ENCODE data around the gene CTNND2. TPM values are rescaled to one million over a fixed set of nuclear protein-coding genes. Genes with fewer than 3 reads are reported as not detected.

Gene CTNND2
- total and polyA plus RNA-seq, 4 donors, result 36.5 to 183 (median 97.7) TPM

GRCh38 chr5:11672385-11673085 lies 231.7 kb downstream of the CTNND2 start:
- WGBS (ENCODE audit: insufficient coverage), result 93% methylated on average over 8 of the region's 10 CpGs
- Histone ChIP-seq H3K27ac (ENCODE audit: low read depth, low read length) (no peak overlapping the region), H3K27me3 (ENCODE audit: control insufficient read depth, insufficient read depth, low read length) (no peaks in the 10 kb centered on the region), H3K36me3 (ENCODE audit: control insufficient read depth, insufficient read depth, low read length) (no peaks in the 10 kb centered on the region), H3K4me3 (ENCODE audit: low read depth, low read length) (no peak overlapping the region), H3K9me3 (ENCODE audit: control insufficient read depth, insufficient read depth, low read length) (no peaks in the 10 kb centered on the region), H3K4me1 (ENCODE audit: control insufficient read depth, insufficient read depth, low read length) (no peaks in the 10 kb centered on the region)
- DNase-seq (ENCODE audit: low read depth in 4 of 6, low spot score in 6 of 6), result no peak

GRCh38 chr5:11658376-11658775 lies 245.9 kb downstream of the CTNND2 start:
- no peak overlapping the region for H3K4me3 ChIP-seq (ENCODE audit: low read depth, low read length)

DNA sequence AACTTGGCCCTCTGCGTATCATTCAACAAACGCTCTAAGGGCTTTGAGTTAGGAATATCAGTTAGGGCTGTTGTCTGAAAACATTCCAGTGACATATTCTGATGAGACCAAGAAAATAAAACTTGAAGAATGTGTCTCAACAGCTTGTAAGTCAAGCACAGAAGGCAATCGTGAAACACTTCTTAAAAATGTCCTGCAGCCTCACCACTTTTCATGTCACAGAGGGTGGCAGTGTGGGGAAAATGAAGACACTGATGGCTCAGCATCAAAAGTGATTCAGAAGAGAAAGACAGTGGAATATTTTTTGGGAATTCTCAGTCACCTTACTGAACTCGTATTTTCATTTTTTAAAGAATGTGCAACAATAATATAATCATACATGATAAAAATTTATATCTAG lies 247.3 kb downstream of the CTNND2 start:
- H3K9me3 ChIP-seq (ENCODE audit: control insufficient read depth, insufficient read depth, low read length), result no peaks in the 10 kb centered on the region
- WGBS (ENCODE audit: insufficient coverage), result 90% methylated on average over 3 of the region's 4 CpGs
- no peak overlapping the region for H3K27ac ChIP-seq (ENCODE audit: low read depth, low read length)
- DNase-seq (ENCODE audit: low read depth in 4 of 6, low spot score in 6 of 6), result no peak
- no peak overlapping the region for H3K4me3 ChIP-seq (ENCODE audit: low read depth, low read length)
- no peaks in the 10 kb centered on the region for H3K4me1 ChIP-seq (ENCODE audit: control insufficient read depth, insufficient read depth, low read length)
- no peaks in the 10 kb centered on the region for H3K36me3 ChIP-seq (ENCODE audit: control insufficient read depth, insufficient read depth, low read length)
- H3K27me3 ChIP-seq (ENCODE audit: control insufficient read depth, insufficient read depth, low read length), result no peaks in the 10 kb centered on the region

More at GRCh38 chr5:11658376-11658775, 245.9 kb downstream of the CTNND2 start:
- H3K27me3 ChIP-seq (ENCODE audit: control insufficient read depth, insufficient read depth, low read length), result no peaks in the 10 kb centered on the region
- no peak for DNase-seq (ENCODE audit: low read depth in 4 of 6, low spot score in 6 of 6)
- WGBS (ENCODE audit: insufficient coverage), result no CpG with 5 or more reads among the region's 5 CpGs
- no peak overlapping the region for H3K27ac ChIP-seq (ENCODE audit: low read depth, low read length)
- no peaks in the 10 kb centered on the region for H3K9me3 ChIP-seq (ENCODE audit: control insufficient read depth, insufficient read depth, low read length)
- H3K36me3 ChIP-seq (ENCODE audit: control insufficient read depth, insufficient read depth, low read length), result no peaks in the 10 kb centered on the region
- no peaks in the 10 kb centered on the region for H3K4me1 ChIP-seq (ENCODE audit: control insufficient read depth, insufficient read depth, low read length)

DNA sequence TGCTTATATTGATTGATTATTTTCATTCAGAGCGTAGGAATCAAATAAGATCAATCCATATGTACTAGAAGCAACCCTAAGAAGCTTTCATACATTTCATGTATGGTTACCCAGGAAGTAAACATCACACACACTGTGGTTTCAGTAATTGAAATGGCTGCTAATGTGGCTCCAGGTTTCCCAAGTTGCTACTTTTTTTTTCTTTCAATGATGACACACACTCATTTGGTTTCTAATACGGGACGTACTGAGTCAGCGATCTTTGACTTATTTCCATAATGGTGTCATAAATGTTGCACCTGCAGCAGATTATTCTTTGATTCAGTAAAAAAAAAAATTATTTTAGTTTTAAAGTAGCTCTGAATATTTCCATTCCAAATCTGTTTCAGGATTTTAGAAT lies 248.6 kb downstream of the CTNND2 start:
- peak in 1 of 6 donors; percentile 34 for DNase-seq (ENCODE audit: low read depth in 4 of 6, low spot score in 6 of 6)
- no peaks in the 10 kb centered on the region for H3K27me3 ChIP-seq (ENCODE audit: control insufficient read depth, insufficient read depth, low read length)
- no peaks in the 10 kb centered on the region for H3K4me1 ChIP-seq (ENCODE audit: control insufficient read depth, insufficient read depth, low read length)
- H3K9me3 ChIP-seq (ENCODE audit: control insufficient read depth, insufficient read depth, low read length), result no peaks in the 10 kb centered on the region
- H3K36me3 ChIP-seq (ENCODE audit: control insufficient read depth, insufficient read depth, low read length), result no peaks in the 10 kb centered on the region
- no CpG with 5 or more reads among the region's 4 CpGs for WGBS (ENCODE audit: insufficient coverage)
- no peak overlapping the region for H3K27ac ChIP-seq (ENCODE audit: low read depth, low read length)
- H3K4me3 ChIP-seq (ENCODE audit: low read depth, low read length), result no peak overlapping the region

GRCh38 chr5:11650936-11651335 lies 253.3 kb downstream of the CTNND2 start:
- H3K27ac ChIP-seq (ENCODE audit: low read depth, low read length), result no peak overlapping the region
- H3K36me3 ChIP-seq (ENCODE audit: control insufficient read depth, insufficient read depth, low read length), result no peaks in the 10 kb centered on the region
- H3K4me1 ChIP-seq (ENCODE audit: control insufficient read depth, insufficient read depth, low read length), result no peaks in the 10 kb centered on the region
- H3K27me3 ChIP-seq (ENCODE audit: control insufficient read depth, insufficient read depth, low read length), result no peaks in the 10 kb centered on the region
- peaks cover 1% of the 10 kb centered on the region for H3K9me3 ChIP-seq (ENCODE audit: control insufficient read depth, insufficient read depth, low read length)
- WGBS (ENCODE audit: insufficient coverage), result 100% methylated on average over 1 of the region's 1 CpG
- H3K4me3 ChIP-seq (ENCODE audit: low read depth, low read length), result no peak overlapping the region
- DNase-seq (ENCODE audit: low read depth in 4 of 6, low spot score in 6 of 6), result no peak

DNA sequence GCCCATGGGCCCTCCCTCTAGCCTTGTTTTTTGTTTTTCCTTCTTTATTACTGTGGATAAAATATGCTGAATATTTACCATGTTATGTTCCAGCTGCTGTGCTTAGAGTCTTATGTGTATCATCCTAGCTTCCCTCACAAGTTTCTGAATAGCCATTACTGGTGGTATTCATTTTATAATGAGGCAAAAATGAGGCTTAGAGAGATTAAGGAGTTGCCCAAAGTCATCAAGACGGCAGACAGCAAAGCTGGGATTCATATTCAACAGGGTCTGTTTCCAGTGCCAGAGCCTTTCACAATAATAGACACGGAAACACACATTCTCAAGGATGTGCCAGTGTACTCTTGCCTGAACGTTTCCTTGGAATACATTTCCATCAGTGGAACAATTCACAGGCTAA lies 258.1 kb downstream of the CTNND2 start:
- no peaks in the 10 kb centered on the region for H3K36me3 ChIP-seq (ENCODE audit: control insufficient read depth, insufficient read depth, low read length)
- no peak overlapping the region for H3K4me3 ChIP-seq (ENCODE audit: low read depth, low read length)
- DNase-seq (ENCODE audit: low read depth in 4 of 6, low spot score in 6 of 6), result peak in 1 of 6 donors; percentile 56
- no peaks in the 10 kb centered on the region for H3K4me1 ChIP-seq (ENCODE audit: control insufficient read depth, insufficient read depth, low read length)
- H3K27me3 ChIP-seq (ENCODE audit: control insufficient read depth, insufficient read depth, low read length), result no peaks in the 10 kb centered on the region
- no peak overlapping the region for H3K27ac ChIP-seq (ENCODE audit: low read depth, low read length)
- H3K9me3 ChIP-seq (ENCODE audit: control insufficient read depth, insufficient read depth, low read length), result peaks cover 1% of the 10 kb centered on the region
- 11% methylated on average over 3 of the region's 3 CpGs for WGBS (ENCODE audit: insufficient coverage)

DNA sequence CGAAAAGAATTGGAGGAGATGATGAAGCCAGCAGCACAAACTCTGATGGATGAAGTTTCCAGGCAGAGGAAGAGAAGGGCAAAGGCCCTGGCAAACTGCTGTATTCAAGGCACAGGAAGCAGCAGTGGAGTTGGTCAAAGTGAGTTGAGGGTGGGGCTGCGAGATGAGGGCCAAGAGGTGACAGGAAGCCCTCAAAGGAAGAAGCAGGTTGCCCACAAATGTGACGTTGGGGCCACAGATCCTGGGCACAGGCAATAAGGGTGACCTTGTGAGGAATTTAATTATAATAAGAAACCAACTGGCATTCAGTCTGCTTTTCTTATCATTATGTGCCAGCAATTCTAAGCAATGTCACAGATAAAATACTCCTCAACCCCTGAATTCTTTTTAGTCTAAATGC lies 261.8 kb downstream of the CTNND2 start:
- DNase-seq (ENCODE audit: low read depth in 4 of 6, low spot score in 6 of 6), result no peak
- WGBS (ENCODE audit: insufficient coverage), result 82% methylated on average over 1 of the region's 3 CpGs
- no peaks in the 10 kb centered on the region for H3K9me3 ChIP-seq (ENCODE audit: control insufficient read depth, insufficient read depth, low read length)

DNA sequence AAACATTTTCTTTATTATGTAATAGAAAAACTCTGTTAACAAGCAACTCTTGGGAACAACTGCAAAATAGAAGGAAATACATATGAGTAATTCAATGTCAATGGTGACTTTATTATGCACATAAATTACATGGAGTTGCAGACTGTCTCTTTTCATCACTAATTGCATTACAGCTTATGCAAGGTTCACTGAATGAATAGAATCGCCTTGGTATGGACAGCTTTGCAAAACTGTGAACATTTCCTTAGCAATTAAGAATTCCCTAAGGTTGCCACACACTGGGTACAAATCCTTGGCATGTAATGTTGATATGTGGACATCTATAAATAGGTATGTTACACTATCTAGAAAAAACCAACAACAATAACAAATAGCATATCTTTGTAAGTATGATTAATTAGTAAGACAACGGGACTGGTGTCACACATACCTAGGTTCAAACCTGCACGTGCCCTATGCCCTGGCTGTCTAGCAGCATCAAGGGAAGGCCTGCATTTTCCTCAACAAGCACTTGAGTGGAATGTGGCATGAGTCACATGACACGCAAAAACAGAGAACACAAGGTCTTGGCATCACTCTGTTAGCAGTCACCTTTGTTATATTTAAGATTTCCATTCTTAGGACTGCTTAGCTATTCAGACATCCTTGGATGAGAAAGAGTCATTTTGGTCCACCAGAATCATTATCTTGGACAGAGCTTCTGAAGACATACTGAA lies 263.9 kb downstream of the CTNND2 start:
- Histone ChIP-seq H3K27me3 (ENCODE audit: control insufficient read depth, insufficient read depth, low read length) (no peaks in the 10 kb centered on the region), H3K27ac (ENCODE audit: low read depth, low read length) (no peak overlapping the region), H3K9me3 (ENCODE audit: control insufficient read depth, insufficient read depth, low read length) (no peaks in the 10 kb centered on the region), H3K4me3 (ENCODE audit: low read depth, low read length) (no peak overlapping the region), H3K36me3 (ENCODE audit: control insufficient read depth, insufficient read depth, low read length) (no peaks in the 10 kb centered on the region), H3K4me1 (ENCODE audit: control insufficient read depth, insufficient read depth, low read length) (no peaks in the 10 kb centered on the region)
- DNase-seq (ENCODE audit: low read depth in 4 of 6, low spot score in 6 of 6), result peak in 2 of 6 donors; percentile 17 to 38
- 81% methylated on average over 2 of the region's 4 CpGs for WGBS (ENCODE audit: insufficient coverage)

More for the DNA sequence above, 261.8 kb downstream of the CTNND2 start:
- no peaks in the 10 kb centered on the region for H3K27me3 ChIP-seq (ENCODE audit: control insufficient read depth, insufficient read depth, low read length)
- H3K4me3 ChIP-seq (ENCODE audit: low read depth, low read length), result no peak overlapping the region
- H3K4me1 ChIP-seq (ENCODE audit: control insufficient read depth, insufficient read depth, low read length), result no peaks in the 10 kb centered on the region
- no peaks in the 10 kb centered on the region for H3K36me3 ChIP-seq (ENCODE audit: control insufficient read depth, insufficient read depth, low read length)
- H3K27ac ChIP-seq (ENCODE audit: low read depth, low read length), result no peak overlapping the region

DNA sequence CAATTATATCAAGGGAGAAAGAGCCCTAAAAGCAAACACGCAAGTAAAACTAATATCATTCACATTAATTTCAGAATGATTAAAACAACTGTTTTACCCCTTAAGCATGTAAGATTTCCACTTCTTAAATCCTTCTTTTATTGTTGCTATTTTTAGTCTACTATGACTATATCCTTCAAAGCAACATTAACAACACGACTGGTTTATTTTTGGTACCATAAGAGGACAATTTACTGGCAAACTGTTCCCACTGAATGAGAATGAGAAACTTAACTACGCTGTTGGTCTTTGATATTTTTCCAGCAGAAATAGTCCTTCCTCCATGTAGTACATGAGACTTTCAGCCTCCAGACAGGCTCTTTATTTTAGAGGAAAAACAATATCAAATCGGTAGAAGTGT lies 281.5 kb downstream of the CTNND2 start:
- H3K4me1 ChIP-seq (ENCODE audit: control insufficient read depth, insufficient read depth, low read length), result no peaks in the 10 kb centered on the region
- peaks cover 3% of the 10 kb centered on the region for H3K9me3 ChIP-seq (ENCODE audit: control insufficient read depth, insufficient read depth, low read length)
- H3K27ac ChIP-seq (ENCODE audit: low read depth, low read length), result no peak overlapping the region
- DNase-seq (ENCODE audit: low read depth in 4 of 6, low spot score in 6 of 6), result no peak
- no peaks in the 10 kb centered on the region for H3K27me3 ChIP-seq (ENCODE audit: control insufficient read depth, insufficient read depth, low read length)
- no CpG with 5 or more reads among the region's 4 CpGs for WGBS (ENCODE audit: insufficient coverage)
- no peaks in the 10 kb centered on the region for H3K36me3 ChIP-seq (ENCODE audit: control insufficient read depth, insufficient read depth, low read length)
- no peak overlapping the region for H3K4me3 ChIP-seq (ENCODE audit: low read depth, low read length)

GRCh38 chr5:11620172-11620571 lies 284.1 kb downstream of the CTNND2 start:
- H3K27ac ChIP-seq (ENCODE audit: low read depth, low read length), result no peak overlapping the region
- no peaks in the 10 kb centered on the region for H3K4me1 ChIP-seq (ENCODE audit: control insufficient read depth, insufficient read depth, low read length)
- H3K27me3 ChIP-seq (ENCODE audit: control insufficient read depth, insufficient read depth, low read length), result no peaks in the 10 kb centered on the region
- 100% methylated on average over 1 of the region's 3 CpGs for WGBS (ENCODE audit: insufficient coverage)
- H3K9me3 ChIP-seq (ENCODE audit: control insufficient read depth, insufficient read depth, low read length), result peaks cover 3% of the 10 kb centered on the region
- DNase-seq (ENCODE audit: low read depth in 4 of 6, low spot score in 6 of 6), result no peak
- H3K36me3 ChIP-seq (ENCODE audit: control insufficient read depth, insufficient read depth, low read length), result no peaks in the 10 kb centered on the region
- no peak overlapping the region for H3K4me3 ChIP-seq (ENCODE audit: low read depth, low read length)
